Activated naive CD4-positive, alpha-beta T cell treated with anti-CD3 and anti-CD28 coated beads for 36 hours (primary cell): ENCODE results near the gene BEX1. TPM values are rescaled to one million over a fixed set of nuclear protein-coding genes. Genes with fewer than 3 reads are reported as not detected.
"Not testable (repeated sequence)": the region's sequence is repeated elsewhere in the genome, so short reads cannot be mapped to it uniquely, and the experiment has no call there.

Source experiments
- CTCF ChIA-PET: fragments of 350-600 bp; sonication (Branson Sonifier 250); formaldehyde crosslinking; loops from one replicate; lab custom pipeline; 2021; ENCODE audit warnings: antibody characterized with exemption; lab: Charles Lee
- DNase-seq: peaks from one replicate; pipeline ENCODE4 v3.0.0-alpha.2; 2020
- H3K27ac Mint-ChIP-seq: one replicate; pipeline ENCODE4 v1.8.0; 2021; ENCODE audit warnings: mild to moderate bottlenecking, mixed read lengths
- H3K27me3 Mint-ChIP-seq: one replicate; pipeline ENCODE4 v1.8.0; 2021; ENCODE audit warnings: low read depth, mixed read lengths
- H3K36me3 Mint-ChIP-seq: one replicate; pipeline ENCODE4 v1.8.0; 2021; ENCODE audit warnings: low read depth, mixed read lengths
- H3K4me1 Mint-ChIP-seq: one replicate; pipeline ENCODE4 v1.8.0; 2021; ENCODE audit warnings: low read depth, mixed read lengths
- H3K4me3 Mint-ChIP-seq: one replicate; pipeline ENCODE4 v1.8.0; 2021; ENCODE audit warnings: mild to moderate bottlenecking, moderate library complexity, mixed read lengths
- H3K9me3 Mint-ChIP-seq: one replicate; pipeline ENCODE4 v1.8.0; 2021; ENCODE audit warnings: mixed read lengths
- intact Hi-C: fragments of 100-400 bp; cut with micrococcal nuclease; formaldehyde crosslinking; loops from one replicate; pipeline ENCODE4 v1.15.1; 2023
- total RNA-seq, 2 experiments: library from RNA; stranded (reverse); gene quantifications; one replicate each; pipeline ENCODE4 v1.2.3, GENCODE V29; 2021

BEX1 gene
- total RNA-seq, 2 experiments from 2014 or later = 0.30 to 0.81 TPM

DNA sequence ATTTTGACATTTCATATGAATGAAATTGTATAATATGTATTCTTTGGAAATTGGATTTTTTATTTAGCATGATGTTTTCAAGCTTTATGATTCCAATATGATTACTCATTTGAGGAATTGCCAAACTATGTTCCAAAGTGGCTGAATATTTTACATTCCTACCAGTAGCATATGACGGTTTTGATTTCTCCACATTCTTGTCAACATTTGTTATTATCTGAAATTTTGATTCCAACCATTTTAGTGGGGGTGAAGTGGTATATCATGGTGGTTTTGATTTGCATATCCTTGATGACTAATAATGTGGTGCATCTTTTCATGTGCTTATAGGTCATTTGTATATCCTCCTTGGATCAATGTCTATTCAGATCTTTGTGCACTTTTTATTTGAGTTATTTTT, 2.6 kb upstream of the BEX1 start:
- peaks cover 11% of the 10 kb centered on the region for H3K27me3 Mint-ChIP-seq

DNA sequence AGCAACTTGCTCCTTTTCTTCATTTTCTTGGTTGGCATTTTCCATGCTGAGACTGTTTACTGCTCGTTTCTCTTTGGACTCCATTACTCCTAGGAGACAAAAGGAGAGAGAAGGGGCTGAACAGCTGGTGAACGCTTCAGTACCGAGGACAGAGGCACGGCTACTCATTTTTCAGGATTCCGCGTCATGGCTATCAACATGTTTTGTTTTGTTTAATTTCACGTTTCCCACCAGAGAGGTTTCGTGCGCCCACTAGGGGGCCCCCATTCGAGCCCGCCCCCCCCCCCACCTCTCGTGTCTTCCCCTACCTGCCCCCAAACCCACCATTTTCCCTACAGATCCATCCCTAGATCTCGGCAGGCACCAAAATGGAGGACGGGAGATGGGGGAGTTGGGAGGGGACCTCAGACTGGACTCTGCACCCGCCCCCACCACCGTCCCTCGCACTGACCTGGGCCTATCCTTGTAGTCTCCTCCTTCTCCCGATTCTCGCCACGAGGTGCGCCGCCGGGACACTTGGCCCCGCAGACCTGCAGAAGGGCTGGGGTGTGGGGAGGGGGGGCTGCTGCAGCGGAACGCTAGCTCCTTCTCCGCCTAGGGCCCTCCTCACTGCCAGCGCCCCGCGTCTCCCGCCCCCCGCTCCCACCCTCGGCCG, 653 bp downstream of the BEX1 start:
- CTCF ChIA-PET = no interaction called here
- peak overlapping the region; percentile 9 for H3K4me3 Mint-ChIP-seq
- peaks cover 11% of the 10 kb centered on the region for H3K27me3 Mint-ChIP-seq
- no peaks in the 10 kb centered on the region for H3K36me3 Mint-ChIP-seq
- intact Hi-C loops = no loop called here
- H3K4me1 Mint-ChIP-seq = no peaks in the 10 kb centered on the region
- no peak overlapping the region for H3K27ac Mint-ChIP-seq
- H3K9me3 Mint-ChIP-seq = no peaks in the 10 kb centered on the region
- DNase-seq = peak; percentile 9

More for the DNA sequence above, 2.6 kb upstream of the BEX1 start:
- intact Hi-C loops = no loop called here
- Mint-ChIP-seq H3K9me3 (peaks cover 1% of the 10 kb centered on the region), H3K4me1 (no peaks in the 10 kb centered on the region), H3K36me3 (no peaks in the 10 kb centered on the region), H3K4me3 (no peak overlapping the region), H3K27ac (no peak overlapping the region)
- CTCF ChIA-PET = no interaction called here
- DNase-seq = no peak

DNA sequence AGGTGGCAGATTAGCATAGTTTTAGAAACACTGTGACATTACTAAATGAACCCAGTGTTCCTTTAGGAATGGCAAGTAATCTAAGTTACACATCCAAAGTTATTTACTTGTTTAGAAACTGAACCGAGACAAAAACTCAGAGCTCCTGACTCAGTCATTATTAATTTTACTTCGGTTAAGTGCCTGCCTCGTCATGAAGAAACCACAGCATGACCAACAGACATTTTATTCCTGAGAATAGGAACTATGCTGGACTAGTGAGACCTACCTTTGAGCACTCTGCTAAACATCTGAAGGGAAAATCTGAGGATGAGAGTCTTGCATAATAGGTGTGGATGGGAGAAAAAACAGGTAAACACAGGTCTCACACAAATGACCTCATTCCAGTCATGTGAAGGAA, 2.5 kb downstream of the BEX1 start:
- no peaks in the 10 kb centered on the region for H3K9me3 Mint-ChIP-seq
- no peak for DNase-seq
- intact Hi-C loops = no loop called here
- no peaks in the 10 kb centered on the region for H3K4me1 Mint-ChIP-seq
- no peak overlapping the region for H3K27ac Mint-ChIP-seq
- H3K27me3 Mint-ChIP-seq = peaks cover 12% of the 10 kb centered on the region
- CTCF ChIA-PET = interaction anchor here (1.2 kb wide), 1 partner anchor 110 kb away, joined by 3 read pairs; no protein-coding TSS in a partner anchor
- no peaks in the 10 kb centered on the region for H3K36me3 Mint-ChIP-seq
- no peak overlapping the region for H3K4me3 Mint-ChIP-seq

DNA sequence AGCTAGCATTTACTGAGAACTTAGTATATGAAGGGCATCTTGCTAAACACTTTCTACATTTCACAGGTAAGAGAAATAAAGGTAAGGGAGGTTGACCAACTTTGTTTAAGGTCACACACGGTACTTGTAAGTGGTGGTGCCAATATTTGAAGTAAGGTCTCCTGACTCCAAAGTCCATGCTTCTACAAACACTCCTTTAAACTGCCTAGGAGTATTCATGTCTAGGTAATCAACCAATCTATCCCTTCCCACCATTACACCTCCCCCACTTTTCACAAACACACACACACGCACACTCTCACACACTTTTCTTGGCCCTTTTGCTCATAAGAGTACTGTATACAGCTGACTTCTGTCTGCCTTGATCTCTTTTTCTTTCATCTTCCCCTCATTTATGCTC, 7.1 kb downstream of the BEX1 start:
- intact Hi-C loops = no loop called here
- CTCF ChIA-PET = no interaction called here
- no peaks in the 10 kb centered on the region for H3K9me3 Mint-ChIP-seq
- no peaks in the 10 kb centered on the region for H3K36me3 Mint-ChIP-seq
- DNase-seq = no peak
- peaks cover 5% of the 10 kb centered on the region for H3K27me3 Mint-ChIP-seq
- no peak overlapping the region for H3K4me3 Mint-ChIP-seq
- no peak overlapping the region for H3K27ac Mint-ChIP-seq
- no peaks in the 10 kb centered on the region for H3K4me1 Mint-ChIP-seq

DNA sequence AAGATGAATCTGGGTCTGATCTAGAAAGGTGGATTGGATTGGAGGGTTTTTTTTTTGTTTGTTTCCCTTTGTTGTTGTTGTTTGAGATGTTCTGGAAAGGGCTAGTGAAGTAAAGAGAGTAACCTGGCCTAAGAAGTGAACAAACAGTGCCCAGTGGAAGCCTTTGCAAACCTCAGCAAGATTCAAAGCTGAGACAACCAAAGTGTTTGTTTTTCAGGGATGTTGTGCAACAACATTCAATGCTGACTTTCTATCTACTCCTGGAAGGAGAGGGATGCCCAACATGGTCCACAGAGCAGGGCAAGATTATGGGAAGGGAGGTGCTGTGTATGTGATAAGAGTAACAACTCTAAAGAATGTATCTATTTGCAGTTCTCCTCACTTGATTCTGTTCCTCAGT, 11.3 kb downstream of the BEX1 start:
- Mint-ChIP-seq H3K36me3 (no peaks in the 10 kb centered on the region), H3K9me3 (no peaks in the 10 kb centered on the region), H3K4me1 (no peaks in the 10 kb centered on the region), H3K27ac (no peak overlapping the region), H3K4me3 (no peak overlapping the region), H3K27me3 (peaks cover 15% of the 10 kb centered on the region)
- DNase-seq = no peak
- CTCF ChIA-PET = no interaction called here
- intact Hi-C loops = no loop called here

DNA sequence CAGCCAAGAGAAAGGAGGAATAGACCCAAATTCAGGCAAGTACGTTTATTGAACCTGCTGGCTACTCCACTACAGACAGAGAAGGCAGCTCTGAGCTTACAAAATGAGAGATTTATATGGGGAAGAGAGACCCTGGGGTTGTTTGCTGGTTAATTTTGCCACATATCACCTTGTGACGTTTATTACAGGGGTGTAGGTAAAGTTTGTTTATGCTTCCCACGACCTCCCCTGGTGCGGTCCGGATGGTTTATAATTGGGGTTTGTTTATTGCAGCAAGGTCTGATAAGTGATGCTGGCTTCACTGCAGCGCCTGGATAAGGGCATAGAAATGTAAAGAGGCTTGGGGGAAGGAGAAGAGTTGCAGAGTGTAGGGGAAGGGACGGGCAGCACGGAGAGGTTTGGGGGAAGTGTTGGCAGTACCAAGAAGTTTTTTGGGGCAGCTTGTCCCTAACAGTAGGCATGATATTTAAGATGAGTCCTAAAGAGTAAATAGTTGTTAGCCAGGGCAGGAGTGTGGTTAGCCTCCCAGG, 12.6 kb downstream of the BEX1 start:
- Mint-ChIP-seq H3K36me3 (no peaks in the 10 kb centered on the region), H3K4me3 (no peak overlapping the region), H3K9me3 (no peaks in the 10 kb centered on the region), H3K4me1 (no peaks in the 10 kb centered on the region), H3K27ac (no peak overlapping the region), H3K27me3 (peaks cover 16% of the 10 kb centered on the region)
- intact Hi-C loops = no loop called here
- CTCF ChIA-PET = no interaction called here
- DNase-seq = no peak

DNA sequence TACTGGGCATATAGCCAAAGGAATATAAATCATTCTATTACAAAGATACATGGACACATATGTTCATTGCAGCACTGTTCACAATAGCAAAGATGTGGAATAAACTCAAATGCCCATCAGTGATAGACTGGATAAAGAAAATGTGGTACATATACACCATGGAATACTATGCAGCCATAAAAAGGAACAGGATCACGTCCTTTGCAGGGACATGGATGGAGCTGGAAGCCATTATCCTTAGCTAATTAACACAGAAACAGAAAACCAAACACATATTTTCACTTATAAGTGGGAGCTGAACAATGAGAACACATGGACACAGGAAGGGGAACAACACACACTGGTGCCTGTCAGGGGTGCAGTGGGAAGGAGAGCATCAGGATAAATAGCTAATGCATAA, 30.6 kb downstream of the BEX1 start:
- H3K36me3 Mint-ChIP-seq, H3K4me3 Mint-ChIP-seq, H3K4me1 Mint-ChIP-seq, H3K9me3 Mint-ChIP-seq, CTCF ChIA-PET, intact Hi-C loops, H3K27me3 Mint-ChIP-seq, H3K27ac Mint-ChIP-seq, DNase-seq: not testable (repeated sequence)

DNA sequence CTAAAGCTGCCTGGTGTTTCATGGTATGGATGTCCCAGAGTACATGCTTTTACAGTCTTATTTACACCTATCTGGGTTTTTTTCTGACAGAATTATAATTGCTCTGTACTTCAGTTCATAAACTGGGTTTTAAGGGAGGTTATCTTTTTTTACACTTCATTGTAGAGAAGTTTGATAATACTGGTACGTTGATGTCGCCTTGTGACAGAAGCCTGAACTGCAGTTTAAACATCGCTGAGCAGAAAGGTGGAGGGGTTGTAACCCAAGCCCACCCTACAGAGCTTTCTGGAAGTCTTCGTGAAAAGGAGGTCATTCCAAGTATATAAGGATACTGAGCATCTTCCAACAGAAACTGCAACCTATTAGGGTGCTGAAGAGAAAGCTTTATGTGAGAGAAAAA, 46.4 kb downstream of the BEX1 start:
- H3K4me1 Mint-ChIP-seq = no peaks in the 10 kb centered on the region

DNA sequence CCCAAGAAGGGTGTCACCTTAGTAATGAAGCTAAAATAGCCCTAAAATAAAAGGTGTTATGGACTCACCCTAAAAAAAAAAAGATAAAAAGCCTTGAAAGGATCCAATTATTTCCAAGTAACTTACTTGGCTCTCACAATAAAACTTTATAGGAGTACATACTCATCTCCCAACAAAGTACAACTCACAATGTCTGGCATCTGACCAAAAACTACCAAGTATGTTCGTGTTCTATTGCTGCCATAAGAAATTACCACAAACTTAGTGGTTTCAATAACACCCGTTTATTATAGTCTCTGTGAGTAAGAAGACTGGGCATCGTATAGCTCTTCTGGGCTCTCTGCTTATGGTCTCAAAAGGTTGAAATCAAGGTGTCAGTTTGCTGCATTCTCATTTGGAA, 51.0 kb downstream of the BEX1 start:
- intact Hi-C loops = no loop called here
- Mint-ChIP-seq H3K4me3 (no peak overlapping the region), H3K27ac (no peak overlapping the region), H3K9me3 (no peaks in the 10 kb centered on the region), H3K27me3 (no peaks in the 10 kb centered on the region), H3K36me3 (no peaks in the 10 kb centered on the region), H3K4me1 (no peaks in the 10 kb centered on the region)
- no peak for DNase-seq
- CTCF ChIA-PET = no interaction called here

More for the DNA sequence above, 46.4 kb downstream of the BEX1 start:
- intact Hi-C loops = no loop called here
- CTCF ChIA-PET = interaction anchor here (0.6 kb wide), 1 partner anchor 112 kb away, joined by 4 read pairs; no protein-coding TSS in a partner anchor
- Mint-ChIP-seq H3K27me3 (no peaks in the 10 kb centered on the region), H3K27ac (no peak overlapping the region), H3K4me3 (no peak overlapping the region), H3K9me3 (no peaks in the 10 kb centered on the region), H3K36me3 (no peaks in the 10 kb centered on the region)
- DNase-seq = no peak

Other genes with a start within 250 kb of the BEX1 start
- gene RAB40AL, start 126.9 kb downstream of the BEX1 start, total RNA-seq = under 1 TPM in 1 of 2 experiments, not detected in 1; 0.21 TPM
- gene NXF3, start 29.0 kb upstream of the BEX1 start, total RNA-seq = not detected
- gene BEX4, start 150.9 kb upstream of the BEX1 start, total RNA-seq = 1 to 10 TPM; 8.8 to 9.8 TPM
- gene TCEAL8, start 191.0 kb upstream of the BEX1 start, total RNA-seq = 10 to 100 TPM; 24.5 to 27.7 TPM
- gene TCEAL5, start 212.6 kb upstream of the BEX1 start, total RNA-seq = under 1 TPM in 1 of 2 experiments, not detected in 1; 0.32 TPM
- 10 to 100 TPM; 16.0 to 18.9 TPM for gene BEX2, start 246.8 kb upstream of the BEX1 start, total RNA-seq